NCI-H345 (cell line): ENCODE measurements around the gene ANK2.

Experiments
- DNase-seq: peaks from one replicate; lab custom pipeline; 2025; lab: John Stamatoyannopoulos, UW

ANK2 gene

DNA sequence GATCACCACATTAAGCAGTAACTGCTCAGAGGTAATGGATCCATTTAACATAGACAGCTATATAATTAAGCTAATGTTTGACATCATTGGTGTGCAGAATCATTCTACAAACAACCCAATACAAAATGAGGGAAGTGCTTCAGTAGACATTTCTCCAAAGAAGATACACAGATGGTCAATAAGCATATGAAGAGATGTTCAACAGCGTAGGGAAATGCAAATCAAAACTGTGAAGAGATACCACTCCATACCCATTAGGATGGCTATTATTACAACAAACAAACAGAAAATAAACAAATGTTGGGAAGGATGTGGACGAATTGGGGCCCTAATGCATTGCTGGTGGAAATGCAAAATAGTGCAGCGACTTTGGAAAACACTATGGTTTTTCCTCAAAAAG is 294.6 kb downstream of the ANK2 start:
- DNase-seq: no peak

DNA sequence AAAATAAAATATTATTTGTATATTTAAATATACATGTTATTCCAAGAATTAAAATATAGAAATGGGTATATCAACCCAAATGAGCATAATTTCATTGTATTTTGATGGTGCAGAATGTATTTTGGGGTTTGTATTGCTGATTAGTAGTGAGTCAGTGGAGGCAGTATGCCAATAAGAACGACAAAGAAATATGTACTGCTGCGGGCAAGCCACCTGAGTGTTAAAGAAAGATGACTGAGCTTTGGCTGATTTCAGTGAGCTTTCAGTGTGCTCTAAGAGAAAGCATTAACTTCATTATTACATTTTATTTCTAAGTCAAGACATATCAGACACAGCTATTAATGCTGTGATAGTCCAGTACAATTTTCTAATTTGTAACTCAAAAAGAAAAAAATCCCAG is 297.8 kb downstream of the ANK2 start:
- DNase-seq: no peak

DNA sequence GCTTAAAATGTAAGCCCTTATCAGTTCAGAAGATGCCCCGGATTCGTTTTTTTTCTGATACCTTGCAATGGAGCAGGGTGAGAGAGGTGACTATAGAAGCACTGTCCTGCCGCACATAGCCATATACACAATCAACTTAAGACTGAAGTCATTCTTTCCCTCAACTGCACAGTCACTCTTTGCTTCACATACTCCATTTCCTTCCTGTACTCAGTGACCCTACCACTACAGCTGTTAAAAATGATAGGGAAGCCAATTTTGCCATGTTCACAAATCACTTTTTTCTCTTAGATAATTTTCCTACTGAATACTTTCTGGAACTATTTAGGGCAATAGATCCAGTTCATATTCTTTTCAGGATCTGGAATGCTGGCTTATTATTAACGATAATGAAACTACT is 300.0 kb downstream of the ANK2 start:
- no peak for DNase-seq

DNA sequence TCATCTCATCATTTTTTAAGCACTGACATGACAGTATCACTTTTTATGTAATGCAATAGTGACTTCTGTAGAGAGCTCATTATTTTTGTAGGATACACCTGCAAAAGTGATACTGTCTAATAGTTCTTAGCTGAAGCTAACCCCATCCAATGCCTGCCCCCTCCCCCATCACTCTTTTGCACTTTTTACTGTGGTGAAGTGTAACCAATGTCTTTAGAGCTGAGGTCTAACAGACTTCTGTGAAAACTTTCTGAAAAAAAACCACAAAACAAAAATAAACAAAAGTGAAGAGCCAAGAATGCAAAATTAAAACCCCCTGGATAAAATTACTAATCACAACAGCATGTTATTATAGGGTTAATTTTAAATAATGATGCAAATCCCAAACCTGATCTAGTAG is 301.1 kb downstream of the ANK2 start:
- no peak for DNase-seq

DNA sequence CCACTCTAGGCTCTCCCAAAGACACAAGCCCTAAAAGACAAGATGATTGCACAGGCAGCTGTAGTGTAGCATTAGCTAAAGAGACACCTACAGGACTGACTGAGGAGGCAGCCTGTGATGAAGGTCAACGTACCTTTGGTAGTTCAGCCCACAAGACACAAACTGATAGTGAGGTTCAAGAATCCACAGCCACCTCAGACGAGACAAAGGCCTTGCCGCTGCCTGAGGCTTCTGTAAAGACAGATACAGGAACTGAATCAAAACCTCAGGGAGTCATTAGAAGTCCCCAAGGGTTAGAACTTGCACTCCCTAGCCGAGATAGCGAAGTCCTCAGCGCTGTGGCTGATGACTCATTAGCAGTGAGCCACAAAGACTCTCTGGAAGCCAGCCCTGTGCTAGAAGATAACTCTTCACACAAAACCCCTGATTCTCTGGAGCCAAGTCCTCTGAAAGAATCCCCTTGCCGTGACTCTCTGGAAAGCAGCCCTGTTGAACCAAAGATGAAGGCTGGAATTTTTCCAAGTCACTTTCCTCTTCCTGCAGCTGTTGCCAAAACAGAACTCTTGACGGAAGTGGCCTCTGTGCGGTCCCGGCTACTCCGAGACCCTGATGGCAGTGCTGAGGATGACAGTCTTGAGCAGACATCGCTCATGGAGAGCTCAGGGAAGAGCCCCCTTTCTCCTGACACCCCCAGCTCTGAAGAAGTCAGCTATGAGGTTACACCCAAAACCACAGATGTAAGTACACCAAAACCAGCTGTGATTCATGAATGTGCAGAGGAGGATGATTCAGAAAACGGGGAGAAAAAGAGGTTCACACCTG is 306.3 kb downstream of the ANK2 start:
- no peak for DNase-seq

DNA sequence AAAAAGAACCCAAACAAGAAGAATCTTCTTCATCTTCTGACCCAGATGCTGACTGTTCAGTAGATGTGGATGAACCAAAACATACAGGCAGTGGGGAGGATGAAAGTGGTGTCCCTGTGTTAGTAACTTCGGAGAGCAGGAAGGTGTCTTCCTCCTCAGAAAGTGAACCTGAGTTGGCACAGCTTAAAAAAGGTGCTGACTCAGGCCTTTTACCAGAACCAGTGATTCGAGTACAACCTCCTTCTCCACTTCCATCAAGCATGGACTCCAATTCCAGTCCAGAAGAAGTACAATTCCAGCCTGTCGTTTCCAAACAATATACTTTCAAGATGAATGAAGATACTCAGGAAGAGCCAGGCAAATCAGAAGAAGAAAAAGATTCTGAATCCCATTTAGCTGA is 307.0 kb downstream of the ANK2 start:
- no peak for DNase-seq

DNA sequence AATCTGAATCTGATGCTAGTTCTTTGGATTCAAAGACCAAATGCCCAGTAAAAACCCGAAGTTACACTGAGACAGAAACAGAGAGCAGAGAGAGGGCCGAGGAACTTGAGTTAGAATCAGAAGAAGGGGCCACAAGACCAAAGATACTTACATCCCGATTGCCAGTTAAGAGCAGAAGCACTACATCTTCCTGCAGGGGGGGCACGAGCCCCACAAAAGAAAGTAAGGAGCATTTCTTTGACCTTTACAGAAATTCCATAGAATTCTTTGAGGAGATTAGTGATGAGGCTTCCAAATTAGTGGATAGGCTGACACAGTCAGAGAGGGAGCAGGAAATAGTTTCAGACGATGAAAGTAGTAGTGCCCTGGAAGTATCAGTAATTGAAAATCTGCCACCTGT is 309.3 kb downstream of the ANK2 start:
- no peak for DNase-seq

DNA sequence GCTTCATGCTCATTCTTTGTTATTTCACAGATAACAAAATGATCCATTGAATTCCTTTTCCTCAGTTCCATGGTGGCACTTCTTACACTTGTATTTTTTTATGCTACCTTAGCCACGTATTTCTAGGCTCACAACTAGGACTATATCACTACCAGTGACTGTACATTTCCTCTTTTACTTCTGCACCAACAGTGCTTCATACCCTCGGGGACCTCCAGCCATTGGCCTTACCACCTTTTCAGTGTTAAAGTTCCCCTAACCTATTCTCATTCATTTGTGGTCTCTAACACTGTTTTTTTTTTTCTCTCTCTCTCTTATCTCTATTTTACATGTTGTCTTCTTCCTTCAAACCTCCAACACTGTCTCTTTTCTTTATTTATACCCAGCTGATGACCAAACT is 315.9 kb downstream of the ANK2 start:
- DNase-seq: no peak

DNA sequence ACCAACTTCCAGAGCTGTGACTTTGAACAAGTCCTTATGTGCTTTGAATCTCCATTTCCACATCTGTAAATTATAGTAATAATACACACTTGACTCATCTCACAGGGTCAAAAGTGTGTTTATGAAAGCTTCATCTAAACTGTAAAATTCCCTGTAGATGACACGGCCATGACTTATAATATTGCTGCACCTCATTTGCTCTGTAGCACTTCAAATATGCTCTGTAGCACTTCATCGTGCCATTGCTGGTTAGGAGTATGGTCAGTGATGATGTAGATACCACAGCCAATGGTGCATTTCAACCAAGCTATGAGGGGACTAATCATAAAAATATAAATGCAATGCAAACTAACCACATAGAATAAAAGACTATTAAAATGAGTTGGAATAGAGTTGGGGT is 318.6 kb downstream of the ANK2 start:
- no peak for DNase-seq

DNA sequence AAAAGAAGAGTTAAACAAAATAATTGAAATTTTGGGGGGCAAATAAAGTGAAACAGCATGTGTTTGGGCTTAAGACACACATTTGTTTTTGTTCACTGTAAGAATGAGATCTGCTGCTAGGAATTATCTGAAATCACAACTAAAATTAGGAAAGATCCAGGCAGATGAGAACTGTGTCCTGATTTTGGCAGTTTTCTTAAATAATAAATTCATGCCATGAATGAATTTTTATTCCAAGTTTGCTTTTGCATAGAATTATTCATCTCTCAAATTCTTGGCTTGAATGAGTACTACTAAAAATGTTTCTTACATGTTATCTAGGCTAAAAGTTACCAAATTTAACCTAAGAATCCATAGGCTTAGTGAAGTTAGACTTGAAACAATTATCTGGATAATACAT is 321.7 kb downstream of the ANK2 start:
- DNase-seq: no peak

DNA sequence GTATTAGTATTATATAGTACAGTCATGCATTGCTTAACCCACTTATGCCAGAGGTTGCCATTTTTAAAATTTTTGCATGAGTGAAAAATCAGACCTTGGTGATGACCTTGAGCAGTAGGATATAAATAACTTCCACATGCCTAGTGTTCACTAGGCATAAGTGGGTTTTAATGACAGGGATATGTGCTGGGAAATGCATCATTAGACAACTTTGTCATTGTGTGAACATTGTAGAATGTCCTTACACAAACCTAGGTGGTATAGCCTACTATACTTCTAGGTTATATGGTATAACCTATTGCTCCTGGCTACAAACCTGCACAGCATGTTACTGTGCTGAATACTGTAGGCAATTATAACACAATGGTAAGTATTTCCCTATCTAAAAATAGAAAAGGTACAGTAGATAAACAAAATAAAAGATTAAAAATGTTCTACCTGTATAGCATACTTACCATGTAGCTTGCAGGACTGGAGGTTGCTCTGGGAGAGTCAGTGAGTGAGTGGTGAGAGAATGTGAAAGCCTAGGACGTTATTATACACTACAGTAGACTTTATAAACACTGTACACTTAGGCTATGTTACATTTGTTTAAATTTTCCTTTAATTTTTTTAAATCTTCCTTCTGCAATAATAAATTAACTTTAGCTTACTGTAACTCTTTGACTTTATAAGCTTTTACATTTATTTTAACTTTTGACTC is 326.7 kb downstream of the ANK2 start:
- DNase-seq: no peak

DNA sequence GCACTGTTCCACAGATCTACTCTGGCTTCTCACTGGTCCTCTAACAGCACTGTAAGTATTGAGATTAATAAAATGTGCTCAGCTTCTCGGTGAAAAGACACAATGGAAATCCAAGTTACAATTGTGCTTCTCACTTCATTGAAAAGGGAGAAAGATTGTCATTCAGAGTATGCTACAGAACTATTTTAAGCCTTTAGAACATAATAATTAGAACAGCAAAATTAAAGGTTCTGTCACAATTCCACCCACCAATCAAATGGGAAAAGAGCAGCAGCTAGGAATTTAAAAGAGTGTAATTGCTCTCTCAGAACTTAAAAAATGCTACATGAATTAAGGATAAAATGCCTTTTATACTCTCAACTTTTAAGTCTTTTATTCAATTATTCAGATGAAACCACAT is 329.4 kb downstream of the ANK2 start:
- DNase-seq: no peak

DNA sequence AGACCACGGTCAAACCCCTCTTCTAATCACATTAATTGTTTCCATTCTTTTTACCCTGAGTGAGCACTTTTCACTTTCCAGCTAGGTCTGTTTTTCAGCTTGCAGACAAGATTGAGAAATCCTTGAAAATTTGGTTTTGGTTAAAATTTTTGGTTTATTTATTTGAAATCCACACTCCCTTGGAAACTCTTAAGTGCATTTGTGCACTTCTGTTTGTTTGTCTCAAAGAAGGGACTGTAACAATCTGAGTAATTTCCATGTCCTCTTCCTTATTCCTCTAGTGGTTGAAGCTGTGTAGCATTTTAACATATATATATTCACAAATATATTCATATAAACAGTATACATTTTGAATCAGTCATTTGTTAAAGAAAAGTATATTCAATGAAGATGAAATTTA is 333.3 kb downstream of the ANK2 start:
- DNase-seq: no peak

DNA sequence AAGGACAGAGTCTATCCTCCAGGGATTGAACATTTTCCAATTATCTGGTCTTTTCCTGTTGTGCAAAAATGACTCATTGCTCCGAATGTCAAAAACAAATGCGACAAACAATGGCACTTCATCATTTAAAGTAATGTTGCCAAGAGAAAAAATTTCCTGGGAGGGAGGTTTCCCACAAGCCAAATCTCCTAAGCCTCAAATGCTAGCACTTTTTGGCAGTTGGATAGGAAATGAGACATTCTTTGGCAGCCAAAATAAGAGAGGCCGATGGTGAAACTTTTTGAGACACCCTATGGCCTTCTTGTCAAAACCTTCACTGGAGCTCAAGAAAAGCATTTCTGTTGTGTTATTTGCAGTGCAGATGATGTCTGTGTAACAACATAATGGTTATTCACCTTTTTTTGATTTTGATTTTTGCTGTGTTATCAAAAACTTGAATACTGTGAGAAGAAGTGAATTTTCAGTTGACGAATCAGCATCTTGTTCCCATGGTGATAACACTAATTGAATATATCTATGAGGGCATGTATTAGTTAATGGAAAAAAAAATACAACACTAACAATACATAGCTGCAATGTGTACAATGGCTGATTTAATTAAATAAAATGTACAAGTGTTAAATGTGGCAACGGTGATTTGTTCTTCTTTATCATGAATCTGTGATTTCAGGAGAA is 333.8 kb downstream of the ANK2 start:
- DNase-seq: no peak

DNA sequence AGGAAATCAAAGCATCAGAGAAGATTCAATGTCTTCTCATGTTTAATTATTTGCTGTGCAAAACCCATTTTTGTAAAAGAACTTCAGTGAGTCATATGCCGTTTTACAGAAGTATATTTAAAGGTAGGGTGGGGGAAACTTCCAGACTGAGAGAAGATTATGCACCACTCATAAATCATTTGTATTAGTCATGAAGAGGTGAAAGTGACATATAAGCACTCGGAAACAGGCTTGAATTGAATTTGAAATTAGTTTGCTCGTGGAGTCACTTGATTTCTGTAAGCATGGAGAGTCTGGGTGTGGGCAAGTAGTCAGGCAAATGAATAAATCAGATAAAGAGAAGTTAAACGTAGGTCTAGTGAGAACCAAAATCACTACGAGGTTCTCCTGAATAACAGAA is 335.1 kb downstream of the ANK2 start:
- no peak for DNase-seq

DNA sequence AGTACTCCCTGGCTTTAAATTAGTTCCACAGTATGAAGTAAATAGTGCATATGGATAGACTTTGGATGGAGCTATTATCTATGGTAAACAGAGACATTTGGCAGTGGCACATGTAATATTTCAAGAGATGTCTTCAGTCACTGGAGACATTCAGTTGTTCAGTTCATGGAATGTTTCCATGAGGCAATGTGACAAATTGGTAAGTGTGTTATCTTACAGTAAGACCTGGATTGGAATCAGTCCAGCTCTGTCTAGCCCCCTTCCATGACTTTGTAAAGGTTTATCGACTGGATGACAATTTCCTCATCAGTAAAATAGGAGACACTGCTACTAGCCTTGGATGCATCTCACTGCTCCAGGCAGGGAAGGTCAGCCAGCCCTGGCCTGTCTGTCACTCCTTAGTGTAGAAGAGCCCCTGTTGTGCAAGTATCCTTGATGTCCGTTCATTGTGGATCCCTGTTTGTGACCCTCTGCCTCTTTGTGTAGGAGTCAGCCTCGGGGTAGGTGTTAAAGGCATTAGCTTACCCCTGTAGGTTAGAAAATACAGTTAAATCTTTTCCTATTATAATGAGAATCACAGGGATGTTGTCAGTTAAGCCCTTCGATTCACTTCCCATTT is 335.9 kb downstream of the ANK2 start:
- DNase-seq: no peak

DNA sequence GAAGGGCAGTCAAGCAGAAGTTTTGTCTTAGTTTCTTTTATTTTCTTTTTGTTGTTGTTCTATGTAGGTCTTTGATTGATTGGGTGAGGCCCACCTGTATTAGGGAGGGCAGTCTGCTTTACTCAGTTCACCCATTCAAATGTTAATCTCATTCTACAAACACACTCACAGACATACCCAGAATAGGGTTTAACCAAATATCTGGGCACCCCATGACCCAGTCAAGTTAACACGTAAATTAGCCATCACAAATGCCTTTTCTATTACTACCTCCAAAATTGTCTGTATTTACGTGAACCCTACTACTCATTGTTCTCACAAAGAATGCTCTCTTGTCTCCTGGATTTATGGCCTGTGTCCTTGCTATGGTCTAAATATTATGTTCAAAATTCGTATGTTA is 339.7 kb downstream of the ANK2 start:
- no peak for DNase-seq

DNA sequence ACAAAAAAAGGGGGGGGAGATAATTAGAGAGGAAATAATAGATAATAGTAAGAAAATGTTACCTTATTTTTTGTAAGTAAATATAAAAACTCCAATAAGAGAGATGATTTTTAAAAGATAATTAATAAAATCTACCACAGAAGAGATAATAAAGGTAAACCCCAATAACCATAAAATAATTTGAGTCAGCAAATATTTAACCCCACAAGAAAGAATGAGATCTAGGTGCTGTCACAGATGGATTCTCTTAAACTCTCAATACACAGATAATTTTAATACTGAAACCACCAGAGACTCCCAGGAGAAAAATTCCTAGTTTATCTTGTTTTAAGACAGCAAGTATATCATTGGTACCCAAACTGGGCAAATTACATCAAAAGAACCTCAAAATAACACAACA is 341.4 kb downstream of the ANK2 start:
- no peak for DNase-seq

DNA sequence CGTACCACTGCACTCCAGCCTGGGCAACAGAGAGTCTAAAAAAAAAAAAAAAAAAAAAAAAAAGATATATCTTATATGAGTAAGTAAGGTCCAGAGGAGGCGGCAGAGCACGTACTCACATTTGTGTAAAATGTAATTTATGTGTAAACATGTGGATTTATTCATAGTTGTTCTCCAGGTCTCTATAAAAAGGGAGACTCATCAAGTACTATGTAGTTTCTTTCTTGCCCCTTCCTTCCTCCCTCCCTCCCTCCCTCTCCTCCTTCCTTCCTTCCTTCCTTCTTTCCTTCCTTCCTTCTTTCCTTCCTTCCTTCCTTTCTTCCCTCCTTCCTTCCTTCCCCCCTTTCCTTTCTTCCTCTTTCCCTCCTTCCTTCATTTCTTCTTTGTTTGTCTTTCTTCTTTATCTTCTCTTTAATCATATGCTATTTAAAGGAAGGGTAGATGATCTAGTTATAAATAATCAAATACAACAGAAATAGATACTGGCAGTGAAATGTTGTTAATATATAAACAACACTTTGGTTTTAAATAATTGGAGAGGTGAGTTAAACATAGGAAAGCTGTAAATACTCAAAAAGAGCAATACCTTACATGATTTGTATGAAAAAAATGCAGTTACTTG is 344.8 kb downstream of the ANK2 start:
- DNase-seq: no peak

DNA sequence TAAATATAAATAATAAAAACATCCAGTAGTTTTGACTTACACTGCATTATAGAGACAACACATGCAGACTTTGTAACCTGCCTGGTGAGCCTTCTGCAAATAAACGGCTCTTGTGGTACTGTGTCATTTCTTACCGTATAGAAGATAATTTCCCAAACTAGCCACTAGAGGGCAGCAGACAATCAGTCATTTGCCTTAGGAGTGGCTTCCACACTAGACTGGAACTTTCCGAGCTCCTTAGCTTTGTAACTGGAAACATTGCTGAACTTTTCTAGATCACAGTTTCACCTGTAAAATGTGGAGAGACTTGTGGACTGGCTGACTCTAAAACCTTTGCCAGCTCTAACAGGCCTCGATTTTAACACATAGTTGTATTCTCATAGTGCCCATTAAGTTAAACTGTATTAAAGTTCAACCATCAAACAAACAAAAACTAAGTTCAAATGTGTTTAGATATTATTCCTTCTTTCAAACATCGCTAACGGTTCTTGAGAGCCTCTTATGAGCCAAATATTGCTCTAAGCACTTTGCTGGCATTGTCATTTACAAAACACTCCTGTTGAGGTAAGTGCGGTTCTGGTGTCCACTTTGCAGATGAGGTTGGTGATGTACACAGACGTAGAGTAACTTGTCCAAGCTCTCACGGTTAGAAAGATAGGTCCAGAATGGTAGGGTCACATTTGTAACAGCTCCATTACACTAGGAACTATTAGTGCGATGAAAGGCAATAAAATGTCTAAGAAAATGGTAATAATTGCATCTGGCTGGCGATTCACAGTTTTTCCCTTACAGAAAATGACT is 345.5 kb downstream of the ANK2 start:
- peak; percentile 83 for DNase-seq

DNA sequence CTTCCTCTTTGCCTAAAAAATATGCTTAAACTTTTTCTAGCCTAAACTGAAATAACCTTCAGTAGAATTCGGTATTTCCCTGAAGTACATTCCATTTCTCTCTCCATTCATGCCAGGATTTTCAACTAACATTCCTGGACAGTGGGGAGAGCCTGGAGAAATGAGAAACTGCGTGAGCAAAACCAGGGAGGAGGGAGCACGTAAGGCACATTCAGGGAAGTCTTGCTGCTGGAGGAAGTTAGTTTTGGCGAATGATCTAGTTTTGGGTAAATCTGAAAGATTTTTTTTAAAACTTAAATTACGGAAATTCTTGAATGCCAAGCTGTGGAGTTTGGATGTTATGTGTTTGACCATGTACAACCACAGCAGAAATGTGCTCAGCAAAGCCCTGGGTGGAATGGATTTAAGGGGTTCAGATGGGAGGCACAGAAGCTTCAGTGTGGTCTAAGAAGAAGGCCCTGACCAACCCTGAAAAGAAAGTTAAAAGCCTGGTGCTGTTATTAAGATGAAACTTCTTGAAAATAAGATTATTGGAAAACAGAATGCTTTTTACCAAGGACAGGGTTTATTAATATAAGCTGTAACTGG is 347.8 kb downstream of the ANK2 start:
- no peak for DNase-seq
